Stomach (tissue), 4 donors: ENCODE measurements around the gene MAP4K1.

ENCODE experiments used
- POLR2A ChIP-seq, 4 donors: fragments of 450-650 bp; IDR thresholded peaks; one replicate each; pipeline ENCODE4 v1.6.1; 2016; ENCODE audit warnings: antibody characterized with exemption in 4 of 4, control low read depth in 2 of 4, mild to moderate bottlenecking in 1 of 4, moderate library complexity in 1 of 4
- POLR2AphosphoS5 ChIP-seq, 3 donors: sonication (generic); formaldehyde crosslinking; IDR thresholded peaks; one replicate each; pipeline ENCODE4 v1.6.1; 2016; ENCODE audit warnings: antibody characterized with exemption in 3 of 3

- TF ChIP-seq POLR2AphosphoS5 (IDR thresholded peaks at IDR 0.05) (no peak), POLR2A (IDR thresholded peaks at IDR 0.05) (no peak)
Measured at GRCh38 chr19:38661136-38661535, 43.4 kb upstream of the MAP4K1 start.
